SKM-1 treated with dmso at 0.1 percent for 144 hours (cell line): ENCODE measurements around the gene TEAD1.

Experiments
- DNase-seq: peaks from one replicate; lab custom pipeline; 2025; ENCODE audit not compliant: unreplicated experiment; lab: John Stamatoyannopoulos, UW

The TEAD1 gene

GRCh38 chr11:12761029-12761428, 86.8 kb downstream of the TEAD1 start:
- no peak for DNase-seq

GRCh38 chr11:12762278-12762677, 88.1 kb downstream of the TEAD1 start:
- no peak for DNase-seq

- no peak for DNase-seq
These were observed 88.6 kb downstream of the TEAD1 start for GRCh38 chr11:12762696-12763324.

GRCh38 chr11:12764187-12764914, 90.1 kb downstream of the TEAD1 start:
- no peak for DNase-seq

GRCh38 chr11:12765428-12765827, 91.2 kb downstream of the TEAD1 start:
- no peak for DNase-seq

- no peak for DNase-seq
These were observed 92.8 kb downstream of the TEAD1 start for GRCh38 chr11:12767027-12767426.

GRCh38 chr11:12767577-12767976, 93.4 kb downstream of the TEAD1 start:
- no peak for DNase-seq

- DNase-seq = no peak
These were observed 94.8 kb downstream of the TEAD1 start for GRCh38 chr11:12768726-12769673.

- DNase-seq = peak; percentile 33
These were observed 95.7 kb downstream of the TEAD1 start for GRCh38 chr11:12769834-12770345.

- DNase-seq = no peak
These were observed 96.2 kb downstream of the TEAD1 start for GRCh38 chr11:12770435-12770834.

- DNase-seq = no peak
These were observed 96.9 kb downstream of the TEAD1 start for GRCh38 chr11:12770966-12771597.

GRCh38 chr11:12771875-12772274, 97.7 kb downstream of the TEAD1 start:
- no peak for DNase-seq

- DNase-seq = no peak
These were observed 98.1 kb downstream of the TEAD1 start for GRCh38 chr11:12772324-12772723.

- no peak for DNase-seq
These were observed 99.4 kb downstream of the TEAD1 start for GRCh38 chr11:12773591-12773990.

GRCh38 chr11:12775955-12776354, 101.7 kb downstream of the TEAD1 start:
- DNase-seq = no peak

- no peak for DNase-seq
These were observed 103.1 kb downstream of the TEAD1 start for GRCh38 chr11:12777208-12777874.

- DNase-seq = no peak
These were observed 104.2 kb downstream of the TEAD1 start for GRCh38 chr11:12778240-12778905.

- DNase-seq = no peak
These were observed 109.5 kb downstream of the TEAD1 start for GRCh38 chr11:12783765-12784164.

GRCh38 chr11:12784445-12784844, 110.2 kb downstream of the TEAD1 start:
- DNase-seq = no peak

- no peak for DNase-seq
These were observed 110.8 kb downstream of the TEAD1 start for GRCh38 chr11:12784987-12785386.
